ENCODE measurements around the gene GALP. TPM values are rescaled to one million over a fixed set of nuclear protein-coding genes. Genes with fewer than 3 reads are reported as not detected.

GALP gene
- total RNA-seq, 1 experiment from 2014 or later: not detected

DNA sequence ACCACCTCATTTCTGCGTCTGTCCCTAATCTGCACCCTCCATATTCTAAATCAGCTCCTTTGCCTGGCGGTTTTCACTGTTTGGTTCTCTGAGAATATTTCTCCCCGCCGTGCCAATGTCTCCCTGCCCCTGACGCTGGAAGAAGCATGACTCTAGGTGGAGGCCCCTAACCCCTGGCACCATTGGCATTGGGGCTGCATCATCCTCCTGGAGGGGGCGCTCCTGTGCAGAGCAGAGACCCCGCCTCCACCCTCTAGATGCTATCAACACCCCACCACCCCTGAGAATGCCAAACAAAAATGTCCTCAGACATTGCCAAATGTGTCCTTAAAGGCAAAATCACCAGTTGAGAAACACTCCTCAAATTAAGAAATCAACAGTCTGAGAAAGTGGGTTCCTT is 15.3 kb downstream of the GALP start:
- Histone ChIP-seq H2BK15ac (ENCODE audit: low read depth, low read length) (no peak overlapping the region), H3K27ac (ENCODE audit: insufficient read length, low read depth, low read length) (no peak overlapping the region), H3K9me3 (ENCODE audit: control insufficient read depth, low read depth, low read length) (no peaks in the 10 kb centered on the region), H3K9ac (ENCODE audit: extremely low read depth, insufficient read length, low read length) (no peak overlapping the region), H3K23me2 (ENCODE audit: insufficient read length, low read depth, low read length, poor library complexity, severe bottlenecking) (no peaks in the 10 kb centered on the region), H3K56ac (ENCODE audit: insufficient read length, low read depth, low read length) (no peak overlapping the region), H4K20me1 (ENCODE audit: control insufficient read depth, insufficient read depth, insufficient read length) (no peaks in the 10 kb centered on the region), H4K91ac (ENCODE audit: insufficient read length, low read depth, low read length) (no peak overlapping the region), H4K8ac (replicated peaks; ENCODE audit: insufficient read length, low read depth, low read length) (no peak overlapping the region), H3T11ph (ENCODE audit: low read length) (no peak overlapping the region), H3K79me2 (ENCODE audit: insufficient read depth, low read length) (no peaks in the 10 kb centered on the region), H2AK5ac (ENCODE audit: insufficient read length, low read length) (no peak overlapping the region), H2BK5ac (ENCODE audit: insufficient read length, low read length) (no peak overlapping the region), H3K4me2 (ENCODE audit: insufficient read depth, insufficient read length, low read length) (no peak overlapping the region), H2AFZ (ENCODE audit: low read length) (no peak overlapping the region), H4K5ac (ENCODE audit: insufficient read length, low read depth, low read length) (no peak overlapping the region), H3K4ac (ENCODE audit: low read depth, low read length) (no peak overlapping the region), H3K14ac (ENCODE audit: insufficient read depth, low read length) (no peak overlapping the region), H2BK20ac (ENCODE audit: low read depth, low read length, poor library complexity, severe bottlenecking) (no peak overlapping the region), H3K23ac (ENCODE audit: insufficient read length, low read depth, low read length) (no peak overlapping the region), H2BK12ac (ENCODE audit: insufficient read length, low read depth, low read length) (no peak overlapping the region), H3K18ac (ENCODE audit: insufficient read length, low read depth, low read length) (no peak overlapping the region), H2BK120ac (ENCODE audit: low read depth, low read length, poor library complexity, severe bottlenecking) (no peak overlapping the region), H3K27me3 (ENCODE audit: insufficient read depth, low read length) (no peaks in the 10 kb centered on the region), H3K4me1 (ENCODE audit: insufficient read depth, low read length) (no peaks in the 10 kb centered on the region), H3K79me1 (ENCODE audit: insufficient read depth, low read depth, low read length, poor library complexity, severe bottlenecking) (no peaks in the 10 kb centered on the region)
- Mint-ChIP-seq H3K27me3 (ENCODE audit: low read depth) (peaks cover 12% of the 10 kb centered on the region), H3K4me1 (no peaks in the 10 kb centered on the region), H3K4me3 (no peak overlapping the region), H3K27ac (no peak overlapping the region), H3K9me3 (peaks cover 0 to 44% of the 10 kb centered on the region in 2 experiments; a peak in 2 of 5 replicates), H3K36me3 (ENCODE audit: insufficient read depth in 1 of 3, low read depth in 3 of 3) (no peaks in the 10 kb centered on the region)
- no CpG with 5 or more reads among the region's 7 CpGs for WGBS (ENCODE audit: extremely low coverage, insufficient read length, low lambda C conversion rate)
- TF ChIP-seq CTCF (conservative IDR thresholded peaks at IDR 0.05): peak; percentile 54
- DNase-seq: no peak

All from H9 (cell line).